RWPE1 (cell line): ENCODE data around the gene COL2A1.

Experiments used
- CTCF ChIA-PET: fragments of 350-600 bp; sonication (Branson Sonifier 250); formaldehyde crosslinking; extraction: SDS; loops from one replicate; lab custom pipeline; 2021; lab: Yijun Ruan, JAX
- POLR2A ChIA-PET: fragments of 400-600 bp; formaldehyde crosslinking; extraction: SDS; loops from one replicate; lab custom pipeline; 2020; ENCODE audit warnings: antibody characterized with exemption; ENCODE audit not compliant: low non-redundant PET; lab: Yijun Ruan, JAX
- DNase-seq: peaks from one replicate; pipeline ENCODE4 v3.0.0; 2012; ENCODE audit warnings: low spot score
- H3K27ac ChIP-seq: fragments of 450-650 bp; 2 replicates; pipeline ENCODE4 v1.5.1; 2017
- CTCF ChIP-seq: fragments of 450-650 bp; conservative IDR thresholded peaks from 2 replicates; pipeline ENCODE4 v1.5.1; 2017; ENCODE audit warnings: low read depth, mild to moderate bottlenecking

COL2A1 gene

GRCh38 chr12:47930634-47931033, 73.6 kb downstream of the COL2A1 start:
- no peak overlapping the region for H3K27ac ChIP-seq
- ChIA-PET POLR2A (interaction anchor here (0.5 kb wide), 1 partner anchor 15 kb away, joined by 3 read pairs; no protein-coding TSS in a partner anchor), CTCF (no interaction called here)
- no peak for DNase-seq
- TF ChIP-seq CTCF, result no peak

- DNase-seq, result no peak
- ChIA-PET CTCF (interaction anchor here (1.0 kb wide), 1 partner anchor 22 kb away, joined by 3 read pairs; no protein-coding TSS in a partner anchor), POLR2A (no interaction called here)
- H3K27ac ChIP-seq, result no peak overlapping the region
- TF ChIP-seq CTCF, result no peak
These were observed 76.9 kb downstream of the COL2A1 start for GRCh38 chr12:47927346-47927745.
